ENCODE data around the gene SOWAHC. TPM values are rescaled to one million over a fixed set of nuclear protein-coding genes. Genes with fewer than 3 reads are reported as not detected.

Gene SOWAHC
- total and polyA plus RNA-seq, 2 of the 13 experiments (the other 11 are each of a cell fraction or from before 2014, with no cell fraction given): 21.2 to 22.5 TPM

GRCh38 chr2:109630441-109631430 lies 16.6 kb downstream of the SOWAHC start (continued):
- no peak for TF ChIP-seq THYN1 (CRISPR knock-in tag; IDR thresholded peaks at IDR 0.05; ENCODE audit: borderline replicate concordance, low read depth)
- TF ChIP-seq FOXA1 (IDR thresholded peaks at IDR 0.05): no peak
- TF ChIP-seq FOXA1 (CRISPR knock-in tag; IDR thresholded peaks at IDR 0.05): no peak
- no peak for TF ChIP-seq PHF20 (CRISPR knock-in tag; IDR thresholded peaks at IDR 0.05)
- TF ChIP-seq ATF1 (CRISPR knock-in tag; IDR thresholded peaks at IDR 0.05): no peak
- no peak for TF ChIP-seq ETV6 (CRISPR knock-in tag; conservative IDR thresholded peaks at IDR 0.05)
- peak; percentile 77 for TF ChIP-seq SMC3 (IDR thresholded peaks at IDR 0.05; ENCODE audit: low read length)
- TF ChIP-seq XBP1 (CRISPR knock-in tag; IDR thresholded peaks at IDR 0.05): no peak
- 0 out of 2 replicates have a peak, but pooled peaks have one; percentile 8 for TF ChIP-seq MAFF (IDR thresholded peaks at IDR 0.05; ENCODE audit: low read depth, low read length)
- TF ChIP-seq ISL2 (CRISPR knock-in tag; IDR thresholded peaks at IDR 0.05): no peak
- TF ChIP-seq, protein P1, sequence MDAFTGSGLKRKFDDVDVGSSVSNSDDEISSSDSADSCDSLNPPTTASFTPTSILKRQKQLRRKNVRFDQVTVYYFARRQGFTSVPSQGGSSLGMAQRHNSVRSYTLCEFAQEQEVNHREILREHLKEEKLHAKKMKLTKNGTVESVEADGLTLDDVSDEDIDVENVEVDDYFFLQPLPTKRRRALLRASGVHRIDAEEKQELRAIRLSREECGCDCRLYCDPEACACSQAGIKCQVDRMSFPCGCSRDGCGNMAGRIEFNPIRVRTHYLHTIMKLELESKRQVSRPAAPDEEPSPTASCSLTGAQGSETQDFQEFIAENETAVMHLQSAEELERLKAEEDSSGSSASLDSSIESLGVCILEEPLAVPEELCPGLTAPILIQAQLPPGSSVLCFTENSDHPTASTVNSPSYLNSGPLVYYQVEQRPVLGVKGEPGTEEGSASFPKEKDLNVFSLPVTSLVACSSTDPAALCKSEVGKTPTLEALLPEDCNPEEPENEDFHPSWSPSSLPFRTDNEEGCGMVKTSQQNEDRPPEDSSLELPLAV (CRISPR knock-in tag; conservative IDR thresholded peaks at IDR 0.05; ENCODE audit: low read depth): no peak
- TF ChIP-seq STAT6 (CRISPR knock-in tag; IDR thresholded peaks at IDR 0.05; ENCODE audit: borderline replicate concordance): no peak
- no peak for TF ChIP-seq ZNF616 (CRISPR knock-in tag; IDR thresholded peaks at IDR 0.05; ENCODE audit: low read depth)
- no peak for TF ChIP-seq ZBTB2 (CRISPR knock-in tag; IDR thresholded peaks at IDR 0.05; ENCODE audit: low read depth)
- TF ChIP-seq SRSF1 (optimal IDR thresholded peaks at IDR 0.05; ENCODE audit: low read depth, low read length): no peak
- no peak for TF ChIP-seq ZNF550 (CRISPR knock-in tag; IDR thresholded peaks at IDR 0.05; ENCODE audit: borderline replicate concordance)
- TF ChIP-seq ZNF263 (CRISPR knock-in tag; IDR thresholded peaks at IDR 0.05): no peak
- TF ChIP-seq IRF9 (CRISPR knock-in tag; IDR thresholded peaks at IDR 0.05; ENCODE audit: borderline replicate concordance): peak; percentile 15; the same call in 1 of the 2 replicates
- TF ChIP-seq BCL6 (CRISPR knock-in tag; IDR thresholded peaks at IDR 0.05): peak; percentile 76
- TF ChIP-seq, protein P2, sequence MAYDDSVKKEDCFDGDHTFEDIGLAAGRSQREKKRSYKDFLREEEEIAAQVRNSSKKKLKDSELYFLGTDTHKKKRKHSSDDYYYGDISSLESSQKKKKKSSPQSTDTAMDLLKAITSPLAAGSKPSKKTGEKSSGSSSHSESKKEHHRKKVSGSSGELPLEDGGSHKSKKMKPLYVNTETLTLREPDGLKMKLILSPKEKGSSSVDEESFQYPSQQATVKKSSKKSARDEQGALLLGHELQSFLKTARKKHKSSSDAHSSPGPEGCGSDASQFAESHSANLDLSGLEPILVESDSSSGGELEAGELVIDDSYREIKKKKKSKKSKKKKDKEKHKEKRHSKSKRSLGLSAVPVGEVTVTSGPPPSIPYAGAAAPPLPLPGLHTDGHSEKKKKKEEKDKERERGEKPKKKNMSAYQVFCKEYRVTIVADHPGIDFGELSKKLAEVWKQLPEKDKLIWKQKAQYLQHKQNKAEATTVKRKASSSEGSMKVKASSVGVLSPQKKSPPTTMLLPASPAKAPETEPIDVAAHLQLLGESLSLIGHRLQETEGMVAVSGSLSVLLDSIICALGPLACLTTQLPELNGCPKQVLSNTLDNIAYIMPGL (CRISPR knock-in tag; IDR thresholded peaks at IDR 0.05; ENCODE audit: borderline replicate concordance in 1 of 2, low read depth in 1 of 2): peak in 1 of 2 experiments; percentile 72; a peak in 3 of 4 replicates
- TF ChIP-seq HMG20A (CRISPR knock-in tag; IDR thresholded peaks at IDR 0.05; ENCODE audit: borderline replicate concordance): peak; percentile 77; the same call in 1 of the 2 replicates
